Body of pancreas (tissue), 4 donors: ENCODE measurements around the gene RAB6A. TPM values are rescaled to one million over a fixed set of nuclear protein-coding genes. Genes with fewer than 3 reads are reported as not detected.

Experiments used
- ATAC-seq: fragments of 150-250 bp; one replicate; pipeline ENCODE4 v1.9.1; 2016
- DNase-seq, 4 donors: peaks; one replicate each; pipeline ENCODE4 v3.0.0-alpha.2; 2019
- H3K27ac ChIP-seq, 4 donors: fragments of 200-600 bp; sonication (generic); 1 replicate in 3 of 4; 2 replicates in 1 of 4; pipeline versions ENCODE4 v1.5.1 to v1.6.1; 2016 to 2019; ENCODE audit warnings: mild to moderate bottlenecking in 1 of 4, mixed read lengths in 1 of 4, moderate library complexity in 1 of 4
- H3K27me3 ChIP-seq, 2 donors: fragments of 200-600 bp; sonication (generic); one replicate each; pipeline ENCODE4 v1.6.0; 2016; ENCODE audit warnings: mild to moderate bottlenecking in 1 of 2
- H3K36me3 ChIP-seq, 2 donors: fragments of 200-600 bp; sonication (generic); replicated peaks in 1 of 2; 2 replicates each; pipeline ENCODE4 v1.5.1; 2016; ENCODE audit warnings: low read depth in 2 of 2; ENCODE audit not compliant: insufficient read depth in 1 of 2
- H3K4me1 ChIP-seq: fragments of 200-600 bp; sonication (generic); one replicate; pipeline ENCODE4 v1.6.0; 2016
- H3K4me3 ChIP-seq, 2 donors: fragments of 200-600 bp; sonication (generic); 1 replicate in 1 of 2; 2 replicates in 1 of 2; pipeline ENCODE4 v1.5.1; 2016 to 2019
- H3K9me3 ChIP-seq, 3 donors: fragments of 200-600 bp; sonication (generic); 1 replicate in 2 of 3; 2 replicates in 1 of 3; pipeline ENCODE4 v1.5.1; 2016
- POLR2A ChIP-seq, 3 donors: fragments of 450-650 bp; IDR thresholded peaks; one replicate each; pipeline ENCODE4 v1.6.1; 2016; ENCODE audit warnings: antibody characterized with exemption in 3 of 3, mild to moderate bottlenecking in 2 of 3
- WGBS, 2 donors: methylation state at CpG; one replicate each; pipeline ENCODE4 v1.1.5; 2017; 5-methylcytosine and 5-hydroxymethylcytosine counted together
- intact Hi-C: fragments of 100-400 bp; cut with DNase I; formaldehyde crosslinking; loops from one replicate; pipeline ENCODE4 v1.15.1; 2023
- total RNA-seq, 2 donors: library from RNA; depleted of rRNA; stranded (reverse); fragments of >200 nt; gene quantifications; one replicate each; pipeline ENCODE4 v1.1.0, GENCODE V29; 2016
- TF ChIP-seq, protein P1 (sequence below), 7 experiments: fragments of 450-650 bp in 4 of 7; fragments of 200-600 bp in 3 of 7; sonication (generic) in 3 of 7; IDR thresholded peaks; one replicate each; pipeline ENCODE4 v1.5.1; 2016 to 2019; ENCODE audit warnings: antibody characterized with exemption in 7 of 7

Gene RAB6A
- total RNA-seq, 2 donors from 2014 or later, result 54.5 to 92.0 TPM

DNA sequence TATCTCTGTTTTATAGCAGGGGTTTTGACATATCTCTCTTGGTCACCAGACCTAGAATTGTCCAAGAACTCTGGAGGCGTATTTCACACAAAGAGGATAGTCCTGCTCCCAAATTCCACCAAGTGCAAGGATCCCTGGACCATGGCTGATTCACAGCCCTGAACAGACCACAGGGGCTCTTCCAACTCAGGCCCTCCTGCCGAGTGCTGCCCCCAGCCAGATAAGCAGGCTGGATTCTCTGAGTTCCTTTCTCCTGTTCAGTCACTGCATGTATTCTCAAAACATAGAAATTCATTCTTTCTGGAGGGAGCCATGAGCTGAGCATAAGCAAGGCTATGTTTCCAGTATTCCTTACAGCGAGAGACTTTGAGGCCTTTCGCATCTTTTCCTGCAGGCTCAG lies 127.9 kb downstream of the RAB6A start:
- Histone ChIP-seq H3K9me3 (no peaks in the 10 kb centered on the region), H3K36me3 (no peaks in the 10 kb centered on the region), H3K4me3 (no peak overlapping the region), H3K27ac (no peak overlapping the region), H3K4me1 (no peaks in the 10 kb centered on the region), H3K27me3 (no peaks in the 10 kb centered on the region)
- intact Hi-C loops, result no loop called here
- DNase-seq (no peak), ATAC-seq (no peak)
- WGBS, 2 donors, result 90 to 91% methylated on average over 4 of the region's 4 CpGs
- no peak for TF ChIP-seq POLR2A (IDR thresholded peaks at IDR 0.05)
- TF ChIP-seq, protein P1, sequence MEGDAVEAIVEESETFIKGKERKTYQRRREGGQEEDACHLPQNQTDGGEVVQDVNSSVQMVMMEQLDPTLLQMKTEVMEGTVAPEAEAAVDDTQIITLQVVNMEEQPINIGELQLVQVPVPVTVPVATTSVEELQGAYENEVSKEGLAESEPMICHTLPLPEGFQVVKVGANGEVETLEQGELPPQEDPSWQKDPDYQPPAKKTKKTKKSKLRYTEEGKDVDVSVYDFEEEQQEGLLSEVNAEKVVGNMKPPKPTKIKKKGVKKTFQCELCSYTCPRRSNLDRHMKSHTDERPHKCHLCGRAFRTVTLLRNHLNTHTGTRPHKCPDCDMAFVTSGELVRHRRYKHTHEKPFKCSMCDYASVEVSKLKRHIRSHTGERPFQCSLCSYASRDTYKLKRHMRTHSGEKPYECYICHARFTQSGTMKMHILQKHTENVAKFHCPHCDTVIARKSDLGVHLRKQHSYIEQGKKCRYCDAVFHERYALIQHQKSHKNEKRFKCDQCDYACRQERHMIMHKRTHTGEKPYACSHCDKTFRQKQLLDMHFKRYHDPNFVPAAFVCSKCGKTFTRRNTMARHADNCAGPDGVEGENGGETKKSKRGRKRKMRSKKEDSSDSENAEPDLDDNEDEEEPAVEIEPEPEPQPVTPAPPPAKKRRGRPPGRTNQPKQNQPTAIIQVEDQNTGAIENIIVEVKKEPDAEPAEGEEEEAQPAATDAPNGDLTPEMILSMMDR (IDR thresholded peaks at IDR 0.05), result no peak

DNA sequence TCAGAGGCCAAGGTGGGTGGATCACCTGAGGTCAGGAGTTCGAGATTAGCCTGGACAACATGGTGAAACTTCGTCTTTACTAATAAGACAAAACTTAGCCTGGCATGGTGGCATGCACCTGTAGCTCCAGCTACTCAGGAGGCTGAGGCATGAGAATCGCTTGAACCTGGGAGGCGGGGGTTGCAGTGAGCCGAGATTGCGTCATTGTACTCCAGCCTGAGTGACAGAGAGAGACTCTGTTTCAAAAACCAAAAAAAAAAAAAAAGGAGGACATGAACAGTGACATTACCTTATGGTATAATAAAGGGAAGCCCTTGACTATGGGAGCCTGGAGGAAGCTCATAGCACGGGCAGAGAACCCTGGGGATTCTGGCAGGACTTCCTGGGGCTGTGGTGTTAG lies 131.0 kb downstream of the RAB6A start:
- no peak for DNase-seq
- no peaks in the 10 kb centered on the region for H3K36me3 ChIP-seq
- H3K27me3 ChIP-seq, result no peaks in the 10 kb centered on the region
- no peak overlapping the region for H3K27ac ChIP-seq
- WGBS, 2 donors, result 77 to 80% methylated on average over 7 of the region's 7 CpGs
- TF ChIP-seq, protein P1 (IDR thresholded peaks at IDR 0.05), result no peak
- no peak for TF ChIP-seq POLR2A (IDR thresholded peaks at IDR 0.05)
- no peak for ATAC-seq
- no peak overlapping the region for H3K4me3 ChIP-seq
- H3K9me3 ChIP-seq, result no peaks in the 10 kb centered on the region
- intact Hi-C loops, result loop anchor here (5.0 kb wide), 1 partner anchor 32 kb away; no protein-coding TSS in a partner anchor
- H3K4me1 ChIP-seq, result peaks cover 4% of the 10 kb centered on the region

DNA sequence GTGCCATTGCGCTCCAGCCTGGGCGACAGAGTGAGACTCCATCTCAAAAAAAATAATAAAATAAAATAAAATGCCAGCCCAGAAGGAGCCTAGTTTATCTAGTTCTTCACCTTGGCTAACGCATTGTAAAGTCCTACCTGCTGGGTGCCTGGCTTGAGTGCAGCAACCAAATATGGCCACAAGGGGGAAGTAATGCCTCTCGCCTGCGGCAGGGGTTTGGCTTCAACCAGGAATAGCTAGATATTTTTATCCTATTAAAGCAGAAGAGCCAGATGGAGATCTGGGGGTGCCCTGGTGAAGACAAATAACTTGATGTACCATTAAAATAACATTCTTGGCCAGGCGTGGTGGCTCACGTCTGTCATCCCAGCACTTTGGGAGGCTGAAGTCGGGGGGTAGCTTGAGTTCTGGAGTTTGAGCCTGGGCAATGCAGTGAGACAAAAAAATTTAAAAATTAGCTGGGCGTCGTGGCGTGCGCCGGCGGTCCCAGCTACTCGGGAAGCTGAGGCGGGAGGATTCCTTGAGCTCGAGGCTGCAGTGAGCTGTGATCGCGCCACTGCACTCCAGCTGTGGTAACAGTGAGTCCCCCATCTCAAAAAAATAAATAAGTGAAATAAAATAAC lies 135.1 kb downstream of the RAB6A start:
- Histone ChIP-seq H3K36me3 (no peaks in the 10 kb centered on the region), H3K27me3 (no peaks in the 10 kb centered on the region), H3K9me3 (no peaks in the 10 kb centered on the region), H3K27ac (no peak overlapping the region), H3K4me1 (peaks cover 4% of the 10 kb centered on the region), H3K4me3 (no peak overlapping the region)
- DNase-seq, result peak; percentile 80 to 83 (median 82)
- TF ChIP-seq POLR2A (IDR thresholded peaks at IDR 0.05), result no peak
- TF ChIP-seq, protein P1 (IDR thresholded peaks at IDR 0.05), result peak; percentile 85 to 98 (median 90)
- ATAC-seq, result peak; percentile 93
- WGBS, 2 donors, result 13% methylated on average over 17 to 19 of the region's 19 CpGs
- intact Hi-C loops, result loop anchor here (5.0 kb wide), 1 partner anchor 36 kb away; no protein-coding TSS in a partner anchor

Other genes with a start within 250 kb of the RAB6A start
- 10 to 100 TPM in 1 of 2 donors, 1 to 10 TPM in 1; 8.9 to 14.0 TPM for gene FAM168A, start 163.0 kb downstream of the RAB6A start, total RNA-seq
- gene PLEKHB1, start 114.5 kb downstream of the RAB6A start, total RNA-seq, result 10 to 100 TPM; 22.4 to 42.5 TPM
- gene MRPL48, start 26.8 kb upstream of the RAB6A start, total RNA-seq, result 10 to 100 TPM in 1 of 2 donors, 1 to 10 TPM in 1; 9.2 to 17.9 TPM
- gene COA4, start 115.8 kb upstream of the RAB6A start, total RNA-seq, result 10 to 100 TPM; 34.5 to 68.2 TPM
- 10 to 100 TPM; 11.2 to 12.2 TPM for gene PAAF1, start 115.9 kb upstream of the RAB6A start, total RNA-seq
- gene DNAJB13, start 190.0 kb upstream of the RAB6A start, total RNA-seq, result under 1 TPM in 1 of 2 donors, not detected in 1; 0.78 TPM
- 10 to 100 TPM; 10.9 to 17.1 TPM for gene UCP2, start 221.8 kb upstream of the RAB6A start, total RNA-seq
- gene UCP3, start 248.0 kb upstream of the RAB6A start, total RNA-seq, result 1 to 10 TPM; 1.6 to 2.3 TPM